G401 (cell line): ENCODE measurements around the gene CSTB. TPM values are rescaled to one million over a fixed set of nuclear protein-coding genes. Genes with fewer than 3 reads are reported as not detected.

ENCODE experiments used
- DNase-seq: peaks from one replicate; pipeline ENCODE4 v3.0.0-alpha.2; 2015; ENCODE audit warnings: low spot score
- in situ Hi-C: cut with HindIII; loops from 2 replicates; pipeline ENCODE4 v1.10.0; 2016; ENCODE audit warnings: low sequenced_read_pairs, mixed read lengths
- total RNA-seq: library from RNA; depleted of rRNA; stranded (reverse); fragments of >200 nt; shearing (Covaris generic); gene quantifications from 2 replicates; pipeline ENCODE4 v1.2.3, GENCODE V29; 2014

The CSTB gene
- total RNA-seq, 1 experiment from 2014 or later: 8.9 TPM

- in situ Hi-C loops: no loop called here
- DNase-seq: no peak
These were observed 4.2 kb downstream of the CSTB start for GRCh38 chr21:43771698-43772424.

DNA sequence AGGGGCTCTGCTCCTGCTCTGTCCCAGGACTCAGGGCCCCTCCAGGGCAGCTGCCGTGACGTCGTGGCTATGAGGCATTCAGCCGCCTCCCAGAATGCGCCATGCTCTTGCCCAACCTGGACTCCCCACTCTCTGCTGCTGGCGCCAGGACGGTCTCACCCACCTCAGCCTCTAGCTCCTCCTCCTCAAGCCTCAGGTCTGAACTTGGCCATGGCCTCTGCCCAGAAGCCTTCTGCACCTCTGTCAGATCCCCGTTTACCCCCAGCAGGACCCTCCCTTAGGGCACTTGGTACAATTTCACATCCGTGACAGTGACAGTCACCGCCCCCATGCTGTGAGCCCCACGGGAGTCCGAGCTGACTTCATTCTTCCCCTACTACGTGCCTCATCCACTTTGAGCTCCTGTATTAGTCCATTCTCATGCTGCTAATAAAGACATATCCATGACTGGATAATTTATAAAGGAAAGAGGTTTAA lies 4.9 kb downstream of the CSTB start:
- in situ Hi-C loops: no loop called here
- DNase-seq: no peak

- in situ Hi-C loops: no loop called here
- DNase-seq: no peak
These were observed 5.9 kb downstream of the CSTB start for GRCh38 chr21:43770066-43770655.

- no peak for DNase-seq
- in situ Hi-C loops: no loop called here
These were observed 6.7 kb downstream of the CSTB start for GRCh38 chr21:43769325-43769958.

- in situ Hi-C loops: no loop called here
- peak; percentile 75 for DNase-seq
These were observed 7.3 kb downstream of the CSTB start for GRCh38 chr21:43768868-43769167.

GRCh38 chr21:43767984-43768867 lies 7.9 kb downstream of the CSTB start:
- no peak for DNase-seq
- in situ Hi-C loops: no loop called here

GRCh38 chr21:43767498-43767983 lies 8.6 kb downstream of the CSTB start:
- DNase-seq: no peak
- in situ Hi-C loops: no loop called here

GRCh38 chr21:43766734-43767497 lies 9.2 kb downstream of the CSTB start:
- in situ Hi-C loops: no loop called here
- DNase-seq: no peak

- DNase-seq: no peak
- in situ Hi-C loops: no loop called here
These were observed 11.3 kb downstream of the CSTB start for GRCh38 chr21:43764576-43765495.

DNA sequence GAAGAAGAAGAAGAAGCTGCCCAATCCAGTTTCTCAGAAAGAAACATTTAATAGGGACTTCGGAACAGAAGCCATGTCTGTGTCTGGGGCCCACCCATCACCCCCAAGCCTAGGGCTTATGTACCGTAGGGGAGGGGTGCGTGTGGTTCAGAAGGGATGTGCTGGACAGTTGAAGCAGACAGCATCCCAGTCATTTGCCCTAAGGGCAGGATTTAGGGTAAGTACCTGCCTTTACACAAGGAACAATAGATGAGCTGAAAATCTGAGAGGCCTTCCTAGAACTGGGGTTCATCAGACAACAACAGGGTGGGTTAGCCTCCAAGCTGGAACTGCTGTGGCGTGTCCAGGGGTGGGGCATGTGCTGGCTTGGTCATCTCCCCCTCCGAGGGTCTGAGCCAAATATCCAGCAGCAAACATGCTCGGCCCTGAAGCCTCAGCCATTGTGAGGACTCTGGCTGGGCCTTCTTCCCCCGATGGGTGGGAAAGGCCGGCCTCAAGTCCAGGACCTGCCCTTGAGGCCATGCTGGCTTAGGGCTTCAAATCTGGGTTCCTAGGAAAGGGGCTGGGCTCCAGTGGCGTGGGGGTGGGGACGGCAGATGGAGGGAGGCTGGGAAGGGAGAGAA lies 12.1 kb downstream of the CSTB start:
- DNase-seq: no peak
- in situ Hi-C loops: no loop called here

- in situ Hi-C loops: no loop called here
These were observed 13.6 kb downstream of the CSTB start for GRCh38 chr21:43762303-43763128.

GRCh38 chr21:43761886-43762285 lies 14.2 kb downstream of the CSTB start:
- no peak for DNase-seq
- in situ Hi-C loops: no loop called here

More at GRCh38 chr21:43762303-43763128, 13.6 kb downstream of the CSTB start:
- no peak for DNase-seq

- in situ Hi-C loops: no loop called here
- DNase-seq: no peak
These were observed 15.6 kb downstream of the CSTB start for GRCh38 chr21:43760391-43760958.

GRCh38 chr21:43759651-43760050 lies 16.5 kb downstream of the CSTB start:
- DNase-seq: no peak
- in situ Hi-C loops: no loop called here

- in situ Hi-C loops: no loop called here
- no peak for DNase-seq
These were observed 17.3 kb downstream of the CSTB start for GRCh38 chr21:43758811-43759210.

DNA sequence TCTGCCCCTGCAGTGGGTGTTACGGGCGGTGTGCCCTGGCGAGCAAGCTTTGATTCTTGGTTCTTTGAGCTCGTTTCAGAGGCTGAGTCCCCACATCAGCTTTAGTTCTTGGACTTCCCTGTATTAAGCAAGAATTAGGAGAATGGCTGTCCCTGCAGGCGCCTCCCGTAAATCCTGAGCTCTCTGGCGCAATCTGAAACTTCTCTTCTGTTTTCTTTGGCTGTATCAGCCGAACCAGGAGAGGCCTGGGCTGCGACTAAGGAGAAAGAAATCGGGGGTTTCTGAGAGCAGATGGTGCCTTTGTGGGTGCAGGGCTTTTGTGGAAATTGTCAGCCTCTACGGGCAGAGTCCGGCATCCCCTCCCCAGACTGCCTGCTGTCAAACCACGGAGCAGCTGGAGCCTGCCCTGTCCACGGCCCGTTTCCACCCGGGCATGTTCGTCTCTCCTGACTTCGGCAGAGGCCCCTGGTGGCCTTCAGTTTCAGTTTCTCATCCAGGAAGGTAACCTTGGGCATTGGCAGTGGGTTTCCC lies 17.9 kb downstream of the CSTB start:
- in situ Hi-C loops: no loop called here
- DNase-seq: no peak
